Renal cortex interstitium (tissue), 11 donors: Measurements from ENCODE around the gene DLEC1. TPM values are rescaled to one million over a fixed set of nuclear protein-coding genes. Genes with fewer than 3 reads are reported as not detected.
A peak's percentile ranks its signal among the peaks of the same experiment; 100 is the strongest.

Source experiments
- DNase-seq, 11 donors: peaks; one replicate each; pipeline ENCODE4 v3.0.0-alpha.2; 2013; ENCODE audit warnings: low read depth in 9 of 11, low spot score in 4 of 11; ENCODE audit errors: extremely low read depth in 1 of 11
- polyA plus RNA-seq, 3 donors: library from polyadenylated mRNA; unstranded; fragments of 120-200 nt; gene quantifications; one replicate each; pipeline ENCODE4 v1.2.1, GENCODE V29; 2013; ENCODE audit not compliant: insufficient read length in 3 of 3

DLEC1 gene
- polyA plus RNA-seq, 3 donors: 0.48 to 1.5 (median 0.82) TPM

DNA sequence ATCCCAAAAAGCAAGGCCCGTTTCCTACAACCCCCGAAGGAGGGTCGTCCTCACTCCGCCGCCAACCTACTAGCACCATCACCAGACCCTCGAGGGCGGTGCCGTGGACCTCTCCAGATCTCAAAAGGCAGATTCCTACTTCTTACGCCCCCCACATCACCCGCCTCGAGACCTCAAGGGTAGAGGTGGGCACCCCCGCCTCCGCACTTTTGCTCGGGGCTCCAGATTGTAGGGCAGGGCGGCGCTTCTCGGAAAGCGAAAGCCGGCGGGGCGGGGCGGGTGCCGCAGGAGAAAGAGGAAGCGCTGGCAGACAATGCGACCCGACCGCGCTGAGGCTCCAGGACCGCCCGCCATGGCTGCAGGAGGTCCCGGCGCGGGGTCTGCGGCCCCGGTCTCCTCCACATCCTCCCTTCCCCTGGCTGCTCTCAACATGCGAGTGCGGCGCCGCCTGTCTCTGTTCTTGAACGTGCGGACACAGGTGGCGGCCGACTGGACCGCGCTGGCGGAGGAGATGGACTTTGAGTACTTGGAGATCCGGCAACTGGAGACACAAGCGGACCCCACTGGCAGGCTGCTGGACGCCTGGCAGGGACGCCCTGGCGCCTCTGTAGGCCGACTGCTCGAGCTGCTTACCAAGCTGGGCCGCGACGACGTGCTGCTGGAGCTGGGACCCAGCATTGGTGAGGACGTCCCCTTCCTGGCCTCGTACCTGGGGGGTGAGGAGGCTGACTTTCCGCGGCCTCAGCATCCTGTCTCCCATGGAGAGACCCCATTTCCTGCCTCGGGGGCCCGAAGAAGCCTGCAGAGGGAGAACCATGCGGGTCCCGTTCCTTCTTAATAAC is 99.6 kb downstream of the DLEC1 start, which contains the start of gene MYD88:
TSS of gene MYD88 (plus strand) at position 313 of the 842 bp plus-strand sequence. CDS start at position 353, 40 bp downstream.
- peak in 3 of 11 donors; percentile 44 to 46 (median 45) for DNase-seq

DNA sequence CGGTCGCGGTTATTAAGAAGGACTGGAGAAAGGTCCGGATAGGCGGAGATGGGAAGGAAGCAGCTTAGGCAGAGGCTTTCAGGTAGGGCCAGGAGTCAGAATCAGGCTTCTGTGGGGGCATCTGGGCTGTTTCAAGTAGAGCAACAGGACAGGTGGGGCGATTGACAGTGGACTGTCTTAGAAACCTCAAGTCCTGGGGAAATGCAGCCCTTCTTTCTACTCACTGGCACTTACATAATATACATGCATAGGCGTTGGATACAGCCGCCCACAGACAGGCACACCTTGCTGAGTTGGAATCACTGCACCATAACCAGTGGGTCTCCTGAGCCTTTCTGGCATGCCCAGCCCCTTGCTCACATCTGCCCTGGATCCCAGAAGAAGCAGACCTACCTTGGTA is 100.2 kb downstream of the DLEC1 start:
- DNase-seq: no peak

DNA sequence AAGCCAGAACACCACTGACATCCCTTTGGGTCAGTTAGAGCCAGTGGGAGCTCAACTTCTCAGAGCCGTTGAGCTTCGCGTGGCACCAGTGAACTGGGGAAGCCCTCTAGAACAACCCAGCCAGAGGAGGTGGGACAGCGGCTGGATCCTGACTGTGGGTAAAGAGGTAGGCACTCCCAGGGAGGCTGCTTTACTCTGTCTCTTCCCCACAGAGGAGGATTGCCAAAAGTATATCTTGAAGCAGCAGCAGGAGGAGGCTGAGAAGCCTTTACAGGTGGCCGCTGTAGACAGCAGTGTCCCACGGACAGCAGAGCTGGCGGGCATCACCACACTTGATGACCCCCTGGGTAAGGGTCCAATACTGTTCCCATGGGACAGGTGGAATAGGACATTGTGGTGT is 100.6 kb downstream of the DLEC1 start:
- DNase-seq: no peak

DNA sequence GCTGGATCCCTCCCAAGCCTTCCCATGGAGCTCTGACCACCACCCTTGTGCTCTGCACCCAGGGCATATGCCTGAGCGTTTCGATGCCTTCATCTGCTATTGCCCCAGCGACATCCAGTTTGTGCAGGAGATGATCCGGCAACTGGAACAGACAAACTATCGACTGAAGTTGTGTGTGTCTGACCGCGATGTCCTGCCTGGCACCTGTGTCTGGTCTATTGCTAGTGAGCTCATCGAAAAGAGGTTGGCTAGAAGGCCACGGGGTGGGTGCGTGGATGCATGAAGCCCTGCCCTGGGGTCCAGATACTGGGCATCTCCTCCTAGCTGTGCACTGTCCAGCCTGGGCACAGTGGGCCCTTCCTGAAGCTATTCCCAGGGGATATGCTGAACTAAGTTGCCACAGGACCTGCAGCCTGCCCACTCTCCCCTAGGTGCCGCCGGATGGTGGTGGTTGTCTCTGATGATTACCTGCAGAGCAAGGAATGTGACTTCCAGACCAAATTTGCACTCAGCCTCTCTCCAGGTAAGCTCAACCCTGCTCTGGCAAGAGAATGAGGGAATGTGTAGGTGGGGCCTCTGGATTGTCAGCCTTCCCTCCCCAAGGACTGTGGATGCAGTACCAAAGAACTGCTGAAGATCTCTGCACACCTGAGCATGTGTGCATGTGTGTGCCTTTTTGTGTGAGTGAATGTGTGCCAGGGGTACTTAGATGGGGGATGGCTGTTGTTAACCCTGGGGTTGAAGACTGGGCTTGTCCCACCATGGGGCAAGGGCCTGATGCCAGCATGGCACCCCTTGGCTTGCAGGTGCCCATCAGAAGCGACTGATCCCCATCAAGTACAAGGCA is 101.5 kb downstream of the DLEC1 start:
- DNase-seq: no peak

DNA sequence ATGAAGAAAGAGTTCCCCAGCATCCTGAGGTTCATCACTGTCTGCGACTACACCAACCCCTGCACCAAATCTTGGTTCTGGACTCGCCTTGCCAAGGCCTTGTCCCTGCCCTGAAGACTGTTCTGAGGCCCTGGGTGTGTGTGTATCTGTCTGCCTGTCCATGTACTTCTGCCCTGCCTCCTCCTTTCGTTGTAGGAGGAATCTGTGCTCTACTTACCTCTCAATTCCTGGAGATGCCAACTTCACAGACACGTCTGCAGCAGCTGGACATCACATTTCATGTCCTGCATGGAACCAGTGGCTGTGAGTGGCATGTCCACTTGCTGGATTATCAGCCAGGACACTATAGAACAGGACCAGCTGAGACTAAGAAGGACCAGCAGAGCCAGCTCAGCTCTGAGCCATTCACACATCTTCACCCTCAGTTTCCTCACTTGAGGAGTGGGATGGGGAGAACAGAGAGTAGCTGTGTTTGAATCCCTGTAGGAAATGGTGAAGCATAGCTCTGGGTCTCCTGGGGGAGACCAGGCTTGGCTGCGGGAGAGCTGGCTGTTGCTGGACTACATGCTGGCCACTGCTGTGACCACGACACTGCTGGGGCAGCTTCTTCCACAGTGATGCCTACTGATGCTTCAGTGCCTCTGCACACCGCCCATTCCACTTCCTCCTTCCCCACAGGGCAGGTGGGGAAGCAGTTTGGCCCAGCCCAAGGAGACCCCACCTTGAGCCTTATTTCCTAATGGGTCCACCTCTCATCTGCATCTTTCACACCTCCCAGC is 102.4 kb downstream of the DLEC1 start:
- no peak for DNase-seq

DNA sequence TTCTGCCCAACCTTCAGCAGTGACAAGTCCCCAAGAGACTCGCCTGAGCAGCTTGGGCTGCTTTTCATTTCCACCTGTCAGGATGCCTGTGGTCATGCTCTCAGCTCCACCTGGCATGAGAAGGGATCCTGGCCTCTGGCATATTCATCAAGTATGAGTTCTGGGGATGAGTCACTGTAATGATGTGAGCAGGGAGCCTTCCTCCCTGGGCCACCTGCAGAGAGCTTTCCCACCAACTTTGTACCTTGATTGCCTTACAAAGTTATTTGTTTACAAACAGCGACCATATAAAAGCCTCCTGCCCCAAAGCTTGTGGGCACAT is 102.9 kb downstream of the DLEC1 start:
- DNase-seq: no peak

DNA sequence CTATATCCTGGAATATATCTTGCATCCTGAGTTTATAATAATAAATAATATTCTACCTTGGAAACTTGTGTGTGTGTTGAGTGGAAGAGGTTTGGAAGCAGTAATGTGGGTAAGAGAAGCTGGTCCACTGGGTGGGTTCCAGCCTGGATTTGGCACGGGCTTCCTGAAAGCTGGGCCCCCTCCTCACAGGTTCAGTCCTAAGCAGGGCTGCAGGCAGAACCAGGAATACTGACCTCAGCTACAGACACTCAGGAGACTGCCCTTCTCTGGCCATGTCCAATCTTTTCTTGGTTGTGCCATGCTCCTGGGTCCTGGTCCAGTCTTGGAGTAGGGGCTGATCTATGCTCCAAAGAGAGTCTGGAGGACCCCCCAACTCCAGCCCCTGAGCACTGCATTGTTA is 104.0 kb downstream of the DLEC1 start:
- no peak for DNase-seq

DNA sequence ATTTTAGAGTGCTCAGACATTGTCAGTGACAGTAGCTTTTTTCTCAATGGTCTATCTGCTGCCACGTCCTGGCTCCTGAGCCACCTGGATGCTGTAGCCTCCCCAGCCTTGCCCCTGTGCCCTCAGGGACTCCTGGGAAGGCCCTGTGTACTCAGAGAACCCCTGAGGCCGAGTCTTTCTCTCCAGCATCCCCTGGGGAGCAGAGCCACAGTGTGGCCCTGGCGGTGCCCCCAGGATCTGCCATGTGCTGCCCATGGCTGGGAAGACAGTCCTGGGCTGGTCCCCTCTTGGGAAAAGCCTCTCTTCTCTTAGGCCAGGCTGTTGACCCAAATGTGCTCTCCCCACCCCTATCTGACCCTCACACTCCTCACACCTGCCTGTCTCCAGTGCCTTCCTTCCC is 104.5 kb downstream of the DLEC1 start:
- DNase-seq: no peak

DNA sequence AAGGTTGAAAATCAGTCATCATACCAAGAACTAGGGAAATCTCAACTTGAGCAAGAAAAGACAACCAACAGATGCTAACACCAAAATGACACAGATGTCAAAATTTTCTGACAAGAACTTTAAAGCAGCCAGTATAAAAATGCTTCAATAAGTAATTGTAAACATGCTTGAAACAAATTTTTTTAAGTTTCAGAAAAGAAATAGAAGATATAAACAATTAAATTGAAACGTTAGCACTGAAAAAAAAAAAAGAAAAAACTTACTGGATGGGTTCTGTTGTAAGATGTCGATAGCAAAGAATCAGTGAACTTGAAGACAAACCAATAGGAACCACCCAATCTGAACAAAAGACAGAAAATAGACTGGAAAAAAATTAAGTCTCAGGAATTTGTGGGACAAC is 107.5 kb downstream of the DLEC1 start:
- no peak for DNase-seq

DNA sequence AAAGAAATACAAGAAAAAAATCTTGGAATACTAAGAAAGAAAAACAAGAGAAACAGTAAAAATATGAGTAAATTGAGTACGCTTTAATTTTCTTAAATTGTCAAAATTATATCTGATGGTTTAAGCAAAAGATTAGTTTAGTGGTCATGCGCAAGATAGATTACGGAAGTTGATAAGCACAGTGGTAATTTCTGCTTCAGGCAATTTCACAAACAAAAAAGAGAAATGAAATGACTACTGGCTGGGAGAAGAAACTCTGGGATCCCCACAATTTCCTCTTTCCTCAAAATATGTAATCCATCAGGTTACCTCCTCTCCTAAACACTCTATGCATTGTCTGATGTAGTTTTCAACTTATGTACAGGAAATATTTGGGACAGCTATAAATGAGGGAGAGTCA is 108.4 kb downstream of the DLEC1 start:
- no peak for DNase-seq

DNA sequence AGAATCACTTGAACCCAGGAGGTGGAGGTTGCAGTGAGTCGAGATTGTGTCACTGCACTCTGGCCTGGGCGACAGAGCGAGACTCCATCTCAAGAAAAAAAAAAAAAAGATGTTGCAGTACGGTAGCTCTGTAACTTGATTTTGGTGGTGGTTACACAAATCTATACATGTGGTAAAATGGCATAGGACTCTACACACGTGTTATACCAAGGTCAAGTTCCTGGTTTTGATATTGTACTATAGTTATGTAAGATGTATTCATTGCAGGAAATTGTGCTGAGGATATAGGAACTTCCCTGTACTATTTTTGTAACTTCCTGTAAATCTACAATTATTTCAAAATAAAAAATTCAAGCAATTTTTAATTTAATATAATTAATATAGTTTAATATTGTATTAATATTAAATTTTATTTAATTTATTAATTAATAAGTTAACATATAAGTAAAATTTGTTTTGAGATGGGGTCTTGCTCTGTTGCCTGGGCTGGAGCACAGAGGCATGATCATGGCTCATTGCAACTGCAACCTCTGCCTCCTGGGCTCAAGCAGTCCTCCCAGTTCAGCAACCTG is 109.4 kb downstream of the DLEC1 start:
- no peak for DNase-seq

DNA sequence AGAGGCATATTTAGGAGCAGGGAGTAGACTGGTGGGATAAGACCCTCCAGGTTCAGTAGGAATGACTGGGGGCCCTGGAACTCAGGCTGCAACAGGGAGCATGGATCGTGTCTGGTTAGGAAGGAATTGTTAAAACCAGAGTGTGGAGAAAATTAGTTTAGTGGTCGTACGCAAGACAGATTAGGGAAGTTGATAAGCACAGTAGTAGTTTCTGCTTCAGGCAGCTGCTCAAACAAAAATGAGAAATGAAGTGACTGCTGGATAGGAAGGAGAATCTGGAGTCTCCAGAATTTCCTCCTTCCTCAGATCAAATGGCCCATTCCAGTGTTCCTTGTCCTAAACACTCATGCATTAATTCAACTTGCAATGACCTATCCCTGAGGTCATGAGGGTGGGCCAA is 110.7 kb downstream of the DLEC1 start:
- DNase-seq: no peak

DNA sequence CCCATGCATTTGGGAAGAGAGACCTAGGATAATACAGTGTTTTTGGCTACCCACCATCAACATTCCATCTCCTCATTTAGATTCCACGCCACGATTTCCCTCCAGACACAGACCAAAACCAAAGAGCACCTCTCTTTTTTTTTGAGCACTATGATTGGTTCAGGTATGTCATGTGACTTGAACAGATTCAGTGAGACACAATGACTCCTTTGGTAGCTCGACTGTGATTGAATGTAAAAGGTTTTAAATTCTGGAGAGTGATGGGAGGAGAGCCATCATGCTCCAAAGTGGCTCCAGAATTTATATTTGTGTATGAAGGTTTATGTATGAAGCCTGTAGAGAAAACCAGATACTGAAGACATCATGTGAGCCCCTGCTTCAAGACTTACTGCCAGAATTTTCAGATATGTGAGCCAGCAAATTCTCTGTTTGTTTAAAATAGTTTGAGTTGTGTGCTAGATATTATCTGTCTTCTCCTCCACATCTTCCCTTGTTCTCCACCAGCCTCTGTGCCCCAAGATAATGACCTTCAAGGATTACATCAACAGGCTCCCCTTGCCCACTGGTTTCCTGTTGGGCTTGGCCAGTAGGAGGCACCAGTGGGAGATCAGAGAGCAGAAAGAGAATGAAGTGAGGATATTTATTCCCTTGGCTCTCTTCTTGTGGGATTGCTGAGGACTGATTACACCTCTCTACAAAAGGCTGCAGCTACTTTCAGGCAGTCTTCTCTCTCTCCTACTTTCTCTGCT is 111.9 kb downstream of the DLEC1 start:
- no peak for DNase-seq

DNA sequence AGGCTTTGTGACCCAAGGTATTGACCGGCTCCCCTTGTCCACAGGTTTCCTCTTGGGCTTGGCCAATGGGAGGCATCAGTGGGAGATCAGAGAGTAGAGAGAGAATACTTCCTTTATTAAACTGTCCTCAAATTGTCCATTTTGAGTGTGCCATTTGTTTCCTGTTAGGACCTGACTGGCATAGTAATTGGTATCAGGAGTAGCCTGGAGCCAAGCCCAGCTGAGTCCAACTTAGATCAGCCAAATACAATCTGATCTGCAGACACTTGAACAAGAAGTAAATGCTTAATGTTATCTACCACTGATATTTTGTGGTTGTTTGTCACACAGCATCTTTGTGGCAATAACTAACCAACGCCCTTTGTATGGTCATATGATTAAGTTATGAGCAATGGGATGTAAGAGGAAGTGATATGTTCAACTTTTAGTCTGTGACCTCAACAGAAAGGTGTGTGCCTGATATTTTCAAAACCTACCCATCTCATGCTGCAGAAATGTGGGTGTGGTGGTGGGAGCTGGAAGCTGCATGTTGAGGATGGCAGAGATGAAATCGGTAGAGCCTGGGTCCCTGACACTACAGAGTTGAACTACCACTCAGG is 112.8 kb downstream of the DLEC1 start:
- no peak for DNase-seq

DNA sequence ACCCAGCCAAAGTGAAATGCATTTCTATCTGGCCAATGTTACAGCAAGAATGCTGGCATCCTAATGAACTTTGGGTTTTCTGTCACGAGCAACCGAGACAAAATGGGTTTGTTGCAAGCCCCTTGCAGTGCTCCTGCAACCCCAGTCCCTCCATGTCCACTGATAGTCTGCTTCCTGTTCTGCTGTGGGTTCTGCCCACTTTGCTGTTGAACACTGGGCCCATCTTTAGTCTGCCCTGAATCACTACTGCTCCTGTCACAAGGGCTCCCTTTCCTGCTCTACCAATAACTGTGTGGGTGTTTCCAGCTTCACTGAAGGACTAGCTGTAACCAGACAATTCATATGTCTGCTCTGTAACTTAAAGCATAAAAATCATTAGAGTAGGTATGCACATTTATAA is 113.6 kb downstream of the DLEC1 start:
- no peak for DNase-seq

DNA sequence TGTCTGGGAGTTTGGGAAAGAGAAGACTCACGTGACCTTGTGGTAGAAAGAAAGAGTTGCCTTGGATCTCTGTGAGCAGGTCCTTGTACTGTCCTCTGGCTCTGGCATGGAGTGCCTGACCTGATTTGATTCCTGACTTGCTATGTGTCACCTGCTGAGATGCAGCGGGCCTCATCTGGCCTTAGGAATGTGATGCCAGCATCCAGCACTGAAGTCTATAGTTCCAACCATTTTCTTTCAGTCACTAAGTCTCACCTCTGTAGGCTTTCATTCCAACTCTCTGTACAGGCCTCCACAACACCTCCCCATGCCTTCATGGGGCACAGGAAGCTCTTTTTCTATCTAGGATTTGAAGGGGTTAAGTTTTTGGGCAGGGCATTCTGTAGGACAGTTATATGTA is 114.2 kb downstream of the DLEC1 start:
- DNase-seq: no peak

DNA sequence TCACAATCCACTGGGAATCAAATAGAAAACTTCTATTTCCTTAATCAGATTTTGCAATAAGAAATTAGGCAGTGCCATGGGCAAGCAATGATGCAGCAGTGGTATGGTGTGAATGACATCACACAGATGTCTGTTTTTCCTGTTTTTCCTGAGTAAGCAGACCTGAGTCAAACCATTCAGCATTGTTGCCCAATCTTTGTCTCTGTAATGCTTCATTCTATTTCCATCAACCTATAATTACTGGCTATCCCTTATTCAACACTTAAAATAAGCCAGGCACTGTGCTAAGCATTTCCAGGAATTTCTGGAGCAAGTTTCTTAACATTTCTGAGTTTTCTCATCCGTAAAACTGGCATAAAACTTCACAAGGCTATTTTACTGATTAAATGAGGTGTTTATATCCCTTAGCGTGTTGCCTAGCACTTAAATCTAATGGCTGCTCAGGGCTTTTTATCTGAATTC is 115.1 kb downstream of the DLEC1 start:
- DNase-seq: no peak

DNA sequence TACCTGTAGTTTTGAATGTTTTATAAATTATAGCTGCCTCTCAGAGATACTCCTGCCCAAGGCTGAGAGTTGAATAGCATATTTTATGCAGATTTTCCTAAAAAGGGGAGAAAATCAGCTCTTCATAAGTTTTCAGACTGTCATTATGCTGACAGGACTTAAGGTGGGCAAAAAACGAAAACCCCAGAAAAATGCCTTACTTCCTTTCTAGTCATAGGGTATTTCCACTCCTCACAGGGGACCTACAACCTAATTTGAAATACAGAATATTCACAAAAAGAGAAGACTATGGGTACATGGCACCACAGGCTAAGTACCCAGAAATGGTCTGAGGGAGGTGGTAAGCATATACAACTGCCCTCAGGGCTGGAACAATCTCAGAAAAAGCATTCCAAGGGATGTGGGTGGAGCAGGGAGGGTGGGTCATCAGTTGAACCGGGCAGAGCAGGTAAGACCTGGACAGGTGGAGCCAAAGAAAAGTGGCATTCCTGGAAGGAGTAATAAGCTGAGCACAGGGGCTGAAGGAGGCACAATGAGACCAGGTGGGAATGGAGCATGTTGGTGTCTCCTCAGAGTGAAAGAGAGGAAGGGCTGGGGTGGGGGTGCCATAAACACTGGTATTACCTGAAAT is 115.7 kb downstream of the DLEC1 start:
- DNase-seq: no peak
